A673 (cell line): Measurements from ENCODE around the gene ZNF837. TPM values are rescaled to one million over a fixed set of nuclear protein-coding genes. Genes with fewer than 3 reads are reported as not detected.

Experiments
- BruUV-seq: library from RNA; stranded (reverse); fragments of 400-500 nt; replicated peaks from 2 replicates; lab custom pipeline; 2021; lab: Mats Ljungman, UMichigan
- CTCF ChIA-PET: fragments of 300-600 bp; sonication (Branson Sonifier 250); formaldehyde crosslinking; loops from one replicate; lab custom pipeline; 2022; ENCODE audit warnings: antibody characterized with exemption; lab: Charles Lee
- POLR2A ChIA-PET: fragments of 300-600 bp; sonication (Branson Sonifier 250); formaldehyde crosslinking; loops from one replicate; lab custom pipeline; 2022; ENCODE audit warnings: antibody characterized with exemption; ENCODE audit not compliant: low non-redundant PET; lab: Charles Lee
- DNase-seq: peaks from one replicate; pipeline ENCODE4 v3.0.0-alpha.2; 2015; ENCODE audit warnings: low spot score
- H3K27ac ChIP-seq: fragments of 200-600 bp; sonication (generic); 2 replicates; pipeline ENCODE4 v1.5.1; 2016; ENCODE audit warnings: mixed run types, low read depth, mild to moderate bottlenecking, mixed read lengths, antibody characterized with exemption, low read length; ENCODE audit not compliant: poor library complexity, severe bottlenecking
- H3K27me3 ChIP-seq: fragments of 200-600 bp; sonication (generic); replicated peaks from 2 replicates; pipeline ENCODE4 v1.6.1; 2017; ENCODE audit warnings: mixed run types, low read depth, mild to moderate bottlenecking, mixed read lengths, antibody characterized with exemption, low read length; ENCODE audit not compliant: insufficient read depth, poor library complexity
- H3K36me3 ChIP-seq: fragments of 200-600 bp; sonication (generic); 2 replicates; pipeline ENCODE4 v1.6.1; 2016; ENCODE audit warnings: mixed run types, mild to moderate bottlenecking, mixed read lengths, antibody characterized with exemption, low read length; ENCODE audit not compliant: insufficient read depth, poor library complexity, severe bottlenecking
- H3K4me1 ChIP-seq: fragments of 200-600 bp; sonication (generic); 2 replicates; pipeline ENCODE4 v1.6.1; 2017; ENCODE audit warnings: mixed run types, mild to moderate bottlenecking, mixed read lengths, antibody characterized with exemption, low read length; ENCODE audit not compliant: insufficient read depth, poor library complexity, severe bottlenecking
- H3K4me3 ChIP-seq: fragments of 200-600 bp; sonication (generic); 2 replicates; pipeline ENCODE4 v1.5.1; 2016; ENCODE audit warnings: low read depth, mixed run types, mild to moderate bottlenecking, mixed read lengths, low read length; ENCODE audit not compliant: poor library complexity, severe bottlenecking
- H3K9me3 ChIP-seq: fragments of 200-600 bp; sonication (generic); 2 replicates; pipeline ENCODE4 v1.6.1; 2016; ENCODE audit warnings: mixed run types, low read depth, mild to moderate bottlenecking, mixed read lengths, antibody characterized with exemption, low read length; ENCODE audit not compliant: poor library complexity, severe bottlenecking
- EZH2 ChIP-seq: fragments of 200-600 bp; sonication (generic); IDR thresholded peaks from 2 replicates; pipeline ENCODE4 v1.6.1; 2017; ENCODE audit warnings: borderline replicate concordance, low read depth, mild to moderate bottlenecking, mixed read lengths, antibody characterized with exemption, low read length; ENCODE audit not compliant: poor library complexity, severe bottlenecking
- intact Hi-C: fragments of 100-400 bp; cut with micrococcal nuclease; formaldehyde crosslinking; loops from one replicate; pipeline ENCODE4 v1.10.0; 2022; ENCODE audit not compliant: unreplicated experiment
- total RNA-seq: library from RNA; stranded (reverse); gene quantifications from 2 replicates; pipeline ENCODE4 v1.2.3, GENCODE V29; 2021
- TF ChIP-seq, protein P1 (sequence below): fragments of 300-800, 200-600 bp; sonication (generic); conservative IDR thresholded peaks from 2 replicates; pipeline ENCODE4 v1.5.1; 2017; ENCODE audit warnings: low read depth, mild to moderate bottlenecking, antibody characterized with exemption, low read length, moderate library complexity, mixed read lengths

Gene ZNF837
- total RNA-seq, 1 experiment from 2014 or later = 1.3 TPM

DNA sequence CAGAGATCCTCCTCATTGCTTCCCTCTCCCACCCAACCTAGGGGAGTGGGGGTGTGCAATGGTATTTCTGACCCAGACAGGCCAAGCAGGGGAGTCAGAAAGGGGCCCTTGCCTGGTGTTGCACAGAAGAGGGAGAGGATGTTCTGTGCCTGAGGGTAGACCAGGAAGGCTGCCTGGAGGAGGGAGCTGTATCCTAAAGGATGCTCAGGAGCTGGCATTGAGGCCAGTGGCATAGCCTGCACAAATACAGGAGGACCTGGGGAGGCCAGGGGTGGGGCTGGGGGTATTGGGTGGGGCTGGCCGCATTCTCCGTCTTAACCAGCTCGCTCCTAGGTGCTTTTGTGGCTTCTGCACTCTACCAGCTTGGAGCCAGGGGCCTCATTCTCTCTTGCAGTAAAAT is 19.1 kb upstream of the ZNF837 start:
- DNase-seq = no peak
- POLR2A ChIA-PET = no interaction called here
- CTCF ChIA-PET = no interaction called here
- no TSS peak for BruUV-seq
- H3K4me3 ChIP-seq = no peak overlapping the region
- no peak overlapping the region for H3K27ac ChIP-seq
- TF ChIP-seq, protein P1, sequence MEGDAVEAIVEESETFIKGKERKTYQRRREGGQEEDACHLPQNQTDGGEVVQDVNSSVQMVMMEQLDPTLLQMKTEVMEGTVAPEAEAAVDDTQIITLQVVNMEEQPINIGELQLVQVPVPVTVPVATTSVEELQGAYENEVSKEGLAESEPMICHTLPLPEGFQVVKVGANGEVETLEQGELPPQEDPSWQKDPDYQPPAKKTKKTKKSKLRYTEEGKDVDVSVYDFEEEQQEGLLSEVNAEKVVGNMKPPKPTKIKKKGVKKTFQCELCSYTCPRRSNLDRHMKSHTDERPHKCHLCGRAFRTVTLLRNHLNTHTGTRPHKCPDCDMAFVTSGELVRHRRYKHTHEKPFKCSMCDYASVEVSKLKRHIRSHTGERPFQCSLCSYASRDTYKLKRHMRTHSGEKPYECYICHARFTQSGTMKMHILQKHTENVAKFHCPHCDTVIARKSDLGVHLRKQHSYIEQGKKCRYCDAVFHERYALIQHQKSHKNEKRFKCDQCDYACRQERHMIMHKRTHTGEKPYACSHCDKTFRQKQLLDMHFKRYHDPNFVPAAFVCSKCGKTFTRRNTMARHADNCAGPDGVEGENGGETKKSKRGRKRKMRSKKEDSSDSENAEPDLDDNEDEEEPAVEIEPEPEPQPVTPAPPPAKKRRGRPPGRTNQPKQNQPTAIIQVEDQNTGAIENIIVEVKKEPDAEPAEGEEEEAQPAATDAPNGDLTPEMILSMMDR = no peak
- TF ChIP-seq EZH2 = no peak
- no peaks in the 10 kb centered on the region for H3K9me3 ChIP-seq
- H3K27me3 ChIP-seq = no peaks in the 10 kb centered on the region
- intact Hi-C loops = no loop called here
- H3K4me1 ChIP-seq = peaks cover 14% of the 10 kb centered on the region
- peaks cover 6% of the 10 kb centered on the region for H3K36me3 ChIP-seq

DNA sequence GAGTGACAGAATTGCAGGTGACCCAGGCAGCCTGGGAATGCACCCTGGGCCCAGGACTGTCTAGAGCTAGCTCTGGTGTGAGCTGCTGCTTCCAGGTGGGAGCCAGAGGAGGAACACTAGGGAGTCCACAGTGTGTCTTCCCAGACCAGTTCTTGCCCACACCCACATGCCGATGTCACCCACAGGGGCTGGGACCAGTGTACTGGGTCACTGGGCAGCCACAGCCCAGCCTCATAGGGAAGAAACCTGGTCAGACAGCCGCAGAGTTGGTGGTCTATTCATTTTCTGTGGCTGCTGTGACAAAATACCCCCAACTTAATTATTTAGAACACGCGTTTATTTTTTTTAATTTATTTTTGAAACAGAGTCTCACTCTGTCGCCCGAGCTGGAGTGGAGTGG is 17.7 kb upstream of the ZNF837 start:
- no peak for TF ChIP-seq EZH2
- TF ChIP-seq, protein P1 = no peak
- ChIA-PET CTCF (no interaction called here), POLR2A (no interaction called here)
- peaks cover 14% of the 10 kb centered on the region for H3K4me1 ChIP-seq
- intact Hi-C loops = no loop called here
- no peaks in the 10 kb centered on the region for H3K9me3 ChIP-seq
- no peak overlapping the region for H3K27ac ChIP-seq
- no peak for DNase-seq
- H3K36me3 ChIP-seq = peaks cover 20% of the 10 kb centered on the region
- BruUV-seq = no TSS peak
- no peak overlapping the region for H3K4me3 ChIP-seq
- H3K27me3 ChIP-seq = no peaks in the 10 kb centered on the region

DNA sequence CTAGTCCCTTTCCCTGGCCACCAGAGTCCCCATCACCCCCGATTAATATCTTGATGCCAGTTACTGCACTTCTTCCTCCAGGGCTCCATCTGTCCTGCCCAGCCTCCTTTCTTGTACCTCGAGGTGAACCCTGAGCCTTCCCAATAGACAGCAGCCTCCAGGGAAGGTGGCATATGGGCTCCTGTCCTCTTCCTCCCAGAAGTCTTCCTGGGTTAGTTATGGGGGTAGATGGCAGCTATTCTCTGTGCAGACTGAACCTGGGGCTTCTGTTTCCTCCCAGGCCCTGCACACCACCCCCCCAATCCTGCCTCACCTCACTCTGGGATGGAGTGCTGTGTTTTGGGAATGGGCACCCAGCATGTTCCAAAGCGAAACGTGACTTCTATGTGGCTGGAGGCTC is 17.3 kb upstream of the ZNF837 start:
- H3K4me3 ChIP-seq = no peak overlapping the region
- peaks cover 13% of the 10 kb centered on the region for H3K4me1 ChIP-seq
- H3K36me3 ChIP-seq = peaks cover 24% of the 10 kb centered on the region
- intact Hi-C loops = no loop called here
- no peaks in the 10 kb centered on the region for H3K27me3 ChIP-seq
- no peak for DNase-seq
- ChIA-PET POLR2A (no interaction called here), CTCF (no interaction called here)
- TF ChIP-seq, protein P1 = no peak
- TF ChIP-seq EZH2 = no peak
- no TSS peak for BruUV-seq
- no peaks in the 10 kb centered on the region for H3K9me3 ChIP-seq
- no peak overlapping the region for H3K27ac ChIP-seq
